Measurements from ENCODE around the gene PAPPA.

DNA sequence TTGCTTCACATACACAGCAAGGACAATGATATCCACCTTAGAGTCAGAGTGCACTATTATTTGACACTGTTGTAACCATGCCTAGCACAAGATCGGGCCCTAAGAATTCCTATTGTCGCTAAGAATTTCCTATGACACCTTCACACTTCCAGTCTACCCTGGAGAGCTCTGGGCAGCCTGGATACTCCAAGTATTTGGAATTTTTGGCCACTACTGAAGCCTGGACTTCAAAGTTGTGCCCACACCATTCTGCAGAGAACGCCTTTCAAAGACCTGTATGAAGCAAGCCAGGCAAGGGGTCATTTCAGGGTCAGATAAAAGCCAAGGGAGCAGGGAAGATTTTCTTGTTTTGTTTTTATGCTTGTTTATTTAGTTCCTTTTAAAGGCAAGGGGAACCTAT, 179.7 kb downstream of the PAPPA start:
- no peak for TF ChIP-seq POLR2A (IDR thresholded peaks at IDR 0.05; ENCODE audit: borderline replicate concordance, extremely low read depth, insufficient read depth, insufficient read length)
- TF ChIP-seq, protein P1, sequence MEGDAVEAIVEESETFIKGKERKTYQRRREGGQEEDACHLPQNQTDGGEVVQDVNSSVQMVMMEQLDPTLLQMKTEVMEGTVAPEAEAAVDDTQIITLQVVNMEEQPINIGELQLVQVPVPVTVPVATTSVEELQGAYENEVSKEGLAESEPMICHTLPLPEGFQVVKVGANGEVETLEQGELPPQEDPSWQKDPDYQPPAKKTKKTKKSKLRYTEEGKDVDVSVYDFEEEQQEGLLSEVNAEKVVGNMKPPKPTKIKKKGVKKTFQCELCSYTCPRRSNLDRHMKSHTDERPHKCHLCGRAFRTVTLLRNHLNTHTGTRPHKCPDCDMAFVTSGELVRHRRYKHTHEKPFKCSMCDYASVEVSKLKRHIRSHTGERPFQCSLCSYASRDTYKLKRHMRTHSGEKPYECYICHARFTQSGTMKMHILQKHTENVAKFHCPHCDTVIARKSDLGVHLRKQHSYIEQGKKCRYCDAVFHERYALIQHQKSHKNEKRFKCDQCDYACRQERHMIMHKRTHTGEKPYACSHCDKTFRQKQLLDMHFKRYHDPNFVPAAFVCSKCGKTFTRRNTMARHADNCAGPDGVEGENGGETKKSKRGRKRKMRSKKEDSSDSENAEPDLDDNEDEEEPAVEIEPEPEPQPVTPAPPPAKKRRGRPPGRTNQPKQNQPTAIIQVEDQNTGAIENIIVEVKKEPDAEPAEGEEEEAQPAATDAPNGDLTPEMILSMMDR (IDR thresholded peaks at IDR 0.05 in 2 of 3, conservative IDR thresholded peaks at IDR 0.05 in 1 of 3; ENCODE audit: borderline replicate concordance in 1 of 3, insufficient read depth in 1 of 3, low read depth in 2 of 3, low read length in 2 of 3) = no peak
- no peak for TF ChIP-seq ZNF274 (IDR thresholded peaks at IDR 0.05; ENCODE audit: low read depth, low read length)
- no peak for TF ChIP-seq SP1 (IDR thresholded peaks at IDR 0.05; ENCODE audit: low read depth)
- no peak for TF ChIP-seq EZH2 (IDR thresholded peaks at IDR 0.05)
- no peak for TF ChIP-seq POLR2AphosphoS5 (IDR thresholded peaks at IDR 0.05; ENCODE audit: low read depth, low read length)
- no peak for TF ChIP-seq CEBPB (IDR thresholded peaks at IDR 0.05; ENCODE audit: low read depth)
- no peak for TF ChIP-seq EZH2phosphoT487 (IDR thresholded peaks at IDR 0.05; ENCODE audit: borderline replicate concordance)
- TF ChIP-seq, protein P2, sequence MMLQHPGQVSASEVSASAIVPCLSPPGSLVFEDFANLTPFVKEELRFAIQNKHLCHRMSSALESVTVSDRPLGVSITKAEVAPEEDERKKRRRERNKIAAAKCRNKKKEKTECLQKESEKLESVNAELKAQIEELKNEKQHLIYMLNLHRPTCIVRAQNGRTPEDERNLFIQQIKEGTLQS (IDR thresholded peaks at IDR 0.05) = no peak
- TF ChIP-seq CBX3 (IDR thresholded peaks at IDR 0.05; ENCODE audit: low read depth) = no peak
- no peak for TF ChIP-seq YY1 (IDR thresholded peaks at IDR 0.05; ENCODE audit: extremely low read depth, insufficient replicate concordance, low read depth, low read length)
- no peak for TF ChIP-seq SIN3A (IDR thresholded peaks at IDR 0.05; ENCODE audit: low read depth)
